Measurements from ENCODE around the gene TMEM181. TPM values are rescaled to one million over a fixed set of nuclear protein-coding genes. Genes with fewer than 3 reads are reported as not detected.
A peak's percentile ranks its signal among the peaks of the same experiment; 100 is the strongest.
"Not testable (repeated sequence)": the region's sequence is repeated elsewhere in the genome, so short reads cannot be mapped to it uniquely, and the experiment has no call there.

Gene TMEM181
- polyA plus RNA-seq, 4 donors, result 23.2 to 25.5 (median 24.4) TPM

GRCh38 chr6:158536084-158536890 is 23.6 kb upstream of the TMEM181 start:
- peak in 2 of 4 donors; percentile 71 to 74 for DNase-seq (ENCODE audit: low read depth in 4 of 4, low spot score in 3 of 4)

- DNase-seq (ENCODE audit: low read depth in 4 of 4, low spot score in 3 of 4), result no peak
Measured at GRCh38 chr6:158536891-158537798, 22.7 kb upstream of the TMEM181 start.

- DNase-seq (ENCODE audit: low read depth in 4 of 4, low spot score in 3 of 4), result no peak
Measured at GRCh38 chr6:158538741-158539140, 21.1 kb upstream of the TMEM181 start.

- no peak for DNase-seq (ENCODE audit: low read depth in 4 of 4, low spot score in 3 of 4)
Measured at GRCh38 chr6:158539413-158539812, 20.5 kb upstream of the TMEM181 start.

- no peak for DNase-seq (ENCODE audit: low read depth in 4 of 4, low spot score in 3 of 4)
Measured at GRCh38 chr6:158539881-158540280, 20.0 kb upstream of the TMEM181 start.

GRCh38 chr6:158543606-158544185 is 16.2 kb upstream of the TMEM181 start:
- no peak for DNase-seq (ENCODE audit: low read depth in 4 of 4, low spot score in 3 of 4)

- DNase-seq (ENCODE audit: low read depth in 4 of 4, low spot score in 3 of 4), result no peak
Measured at GRCh38 chr6:158544428-158544827, 15.5 kb upstream of the TMEM181 start.

- DNase-seq (ENCODE audit: low read depth in 4 of 4, low spot score in 3 of 4), result no peak
Measured at GRCh38 chr6:158545043-158545966, 14.6 kb upstream of the TMEM181 start.

GRCh38 chr6:158548418-158549161 is 11.3 kb upstream of the TMEM181 start:
- DNase-seq (ENCODE audit: low read depth in 4 of 4, low spot score in 3 of 4), result no peak

GRCh38 chr6:158552055-158552795 is 7.7 kb upstream of the TMEM181 start:
- no peak for DNase-seq (ENCODE audit: low read depth in 4 of 4, low spot score in 3 of 4)

GRCh38 chr6:158552796-158553138 is 7.1 kb upstream of the TMEM181 start:
- DNase-seq (ENCODE audit: low read depth in 4 of 4, low spot score in 3 of 4), result no peak

GRCh38 chr6:158554611-158555361 is 5.1 kb upstream of the TMEM181 start:
- DNase-seq (ENCODE audit: low read depth in 4 of 4, low spot score in 3 of 4), result no peak

- no peak for DNase-seq (ENCODE audit: low read depth in 4 of 4, low spot score in 3 of 4)
Measured at GRCh38 chr6:158556113-158556512, 3.8 kb upstream of the TMEM181 start.

GRCh38 chr6:158557110-158557509 is 2.8 kb upstream of the TMEM181 start:
- DNase-seq (ENCODE audit: low read depth in 4 of 4, low spot score in 3 of 4), result not testable (repeated sequence)

- no peak for DNase-seq (ENCODE audit: low read depth in 4 of 4, low spot score in 3 of 4)
Measured at GRCh38 chr6:158557927-158558326, 2.0 kb upstream of the TMEM181 start.

- DNase-seq (ENCODE audit: low read depth in 4 of 4, low spot score in 3 of 4), result no peak
Measured at GRCh38 chr6:158558415-158559306, 1.2 kb upstream of the TMEM181 start.

GRCh38 chr6:158559338-158559894 is 475 bp upstream of the TMEM181 start:
- no peak for DNase-seq (ENCODE audit: low read depth in 4 of 4, low spot score in 3 of 4)

Measured in left renal pelvis (tissue), 4 donors.